Testis (tissue), 2 donors: Measurements from ENCODE around the gene PPFIBP2.

Source experiments
- CTCF ChIP-seq, 3 experiments: fragments of 450-650 bp in 2 of 3; fragments of 200-600 bp in 1 of 3; sonication (generic) in 1 of 3; IDR thresholded peaks; one replicate each; pipeline ENCODE4 v1.5.1; 2016 to 2019; ENCODE audit warnings: antibody characterized with exemption in 3 of 3, mild to moderate bottlenecking in 2 of 3, moderate library complexity in 1 of 3
- POLR2A ChIP-seq: fragments of 450-650 bp; IDR thresholded peaks from one replicate; pipeline ENCODE4 v1.6.1; 2017; ENCODE audit warnings: antibody characterized with exemption, mild to moderate bottlenecking, moderate library complexity

GRCh38 chr11:7654195-7654705 lies 140.5 kb downstream of the PPFIBP2 start:
- no peak for TF ChIP-seq CTCF (IDR thresholded peaks at IDR 0.05)
- TF ChIP-seq POLR2A = no peak
